MM.1S (cell line): Measurements from ENCODE around the gene PHETA1.

Experiments
- DNase-seq: peaks from one replicate; pipeline ENCODE4 v3.0.0-alpha.2; 2015
- H2AFZ ChIP-seq: fragments of 300-600 bp; sonication (generic); 2 replicates; pipeline ENCODE4 v1.6.0; 2016; ENCODE audit warnings: antibody characterized with exemption, low read length
- H3F3A ChIP-seq: fragments of 300-600 bp; sonication (generic); 2 replicates; pipeline ENCODE4 v1.6.1; 2016; ENCODE audit warnings: mild to moderate bottlenecking, antibody characterized with exemption, low read length, moderate library complexity, mixed read lengths; ENCODE audit not compliant: insufficient read depth
- H3K27ac ChIP-seq: fragments of 300-600 bp; sonication (generic); 2 replicates; pipeline ENCODE4 v1.5.1; 2016; ENCODE audit warnings: mild to moderate bottlenecking, low read length
- H3K27me3 ChIP-seq: fragments of 300-600 bp; sonication (generic); replicated peaks from 2 replicates; pipeline ENCODE4 v1.6.0; 2016; ENCODE audit warnings: low read length; ENCODE audit not compliant: insufficient read depth
- H3K36me3 ChIP-seq: fragments of 300-600 bp; sonication (generic); replicated peaks from 2 replicates; pipeline ENCODE4 v1.6.1; 2016; ENCODE audit warnings: mild to moderate bottlenecking, low read length, mixed read lengths; ENCODE audit not compliant: insufficient read depth
- H3K4me1 ChIP-seq: fragments of 300-600 bp; sonication (generic); 2 replicates; pipeline ENCODE4 v1.6.1; 2016; ENCODE audit warnings: low read length, mixed read lengths
- H3K4me2 ChIP-seq: fragments of 300-600 bp; sonication (generic); 2 replicates; pipeline ENCODE4 v1.6.0; 2016; ENCODE audit warnings: low read depth, low read length
- H3K4me3 ChIP-seq: fragments of 300-600 bp; sonication (generic); 2 replicates; pipeline ENCODE4 v1.5.1; 2016; ENCODE audit warnings: low read length, mixed read lengths
- H3K79me2 ChIP-seq: fragments of 300-600 bp; sonication (generic); 2 replicates; pipeline ENCODE4 v1.6.1; 2016; ENCODE audit warnings: mixed run types, low read length, mixed read lengths
- H3K9ac ChIP-seq: fragments of 300-600 bp; sonication (generic); 2 replicates; pipeline ENCODE4 v1.6.1; 2016; ENCODE audit warnings: low read length, mixed read lengths
- H3K9me2 ChIP-seq: fragments of 300-600 bp; sonication (generic); replicated peaks from 2 replicates; pipeline ENCODE4 v1.6.1; 2016; ENCODE audit warnings: mild to moderate bottlenecking, low read length, mixed read lengths; ENCODE audit not compliant: insufficient read depth
- H3K9me3 ChIP-seq: fragments of 300-600 bp; sonication (generic); replicated peaks from 2 replicates; pipeline ENCODE4 v1.6.1; 2016; ENCODE audit warnings: mild to moderate bottlenecking, low read length, mixed read lengths; ENCODE audit not compliant: insufficient read depth
- H4K20me1 ChIP-seq: fragments of 300-600 bp; sonication (generic); 2 replicates; pipeline ENCODE4 v1.6.1; 2016; ENCODE audit warnings: mild to moderate bottlenecking, low read length, moderate library complexity, mixed read lengths; ENCODE audit not compliant: insufficient read depth
- EZH2 ChIP-seq: fragments of 300-600 bp; sonication (generic); optimal IDR thresholded peaks from 2 replicates; pipeline ENCODE3; 2017; ENCODE audit warnings: low read depth, mild to moderate bottlenecking, antibody characterized with exemption, low read length, mixed read lengths
- EZH2phosphoT487 ChIP-seq: fragments of 300-600 bp; sonication (generic); IDR thresholded peaks from 2 replicates; pipeline ENCODE4 v1.6.1; 2018; ENCODE audit warnings: antibody characterized with exemption, low read length
- TF ChIP-seq, protein P1 (sequence below): fragments of 300-600 bp; sonication (generic); IDR thresholded peaks from 2 replicates; pipeline ENCODE4 v1.5.1; 2016; ENCODE audit warnings: antibody characterized with exemption, low read length, mixed read lengths

PHETA1 gene

DNA sequence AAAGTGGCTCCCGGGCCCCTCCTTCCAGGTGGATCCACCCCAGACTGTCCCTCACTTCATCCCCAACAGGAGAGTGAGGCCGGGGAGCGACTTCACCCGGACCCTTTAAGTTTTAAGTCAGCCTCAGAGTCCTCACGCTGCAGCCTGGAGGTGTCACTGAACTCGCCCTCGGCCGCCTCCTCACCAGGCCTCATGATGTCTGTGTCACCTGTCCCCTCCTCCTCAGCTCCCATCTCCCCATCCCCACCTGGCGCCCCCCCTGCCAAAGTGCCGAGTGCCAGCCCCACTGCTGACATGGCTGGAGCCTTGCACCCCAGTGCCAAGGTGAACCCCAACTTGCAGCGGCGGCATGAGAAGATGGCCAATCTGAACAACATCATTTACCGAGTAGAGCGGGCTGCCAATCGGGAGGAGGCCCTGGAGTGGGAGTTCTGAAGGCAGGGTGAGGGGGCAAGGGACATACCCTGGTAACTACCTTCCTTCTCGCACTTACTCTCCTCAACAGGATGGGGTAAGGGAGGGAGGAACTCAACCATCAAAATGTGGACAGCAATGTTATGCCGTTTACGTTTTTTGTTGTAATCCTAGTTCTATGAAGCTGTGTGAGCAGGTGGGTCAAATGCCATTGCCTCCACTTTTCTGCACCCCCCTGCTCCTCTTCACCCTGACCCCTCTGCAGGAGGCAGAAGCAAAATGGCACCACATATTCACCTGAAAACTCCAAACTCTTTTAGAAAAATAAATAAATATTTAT lies 20.8 kb downstream of the PHETA1 start:
- DNase-seq: no peak
- H3K4me3 ChIP-seq: no peak overlapping the region
- H2AFZ ChIP-seq: no peak overlapping the region
- no peaks in the 10 kb centered on the region for H3K4me1 ChIP-seq
- no peaks in the 10 kb centered on the region for H4K20me1 ChIP-seq
- no peak overlapping the region for H3K4me2 ChIP-seq
- H3K9me3 ChIP-seq: no peaks in the 10 kb centered on the region
- no peak overlapping the region for H3K9ac ChIP-seq
- H3K36me3 ChIP-seq: no peaks in the 10 kb centered on the region
- no peak overlapping the region for H3K27ac ChIP-seq
- TF ChIP-seq EZH2 (no peak), EZH2phosphoT487 (no peak)
- TF ChIP-seq, protein P1, sequence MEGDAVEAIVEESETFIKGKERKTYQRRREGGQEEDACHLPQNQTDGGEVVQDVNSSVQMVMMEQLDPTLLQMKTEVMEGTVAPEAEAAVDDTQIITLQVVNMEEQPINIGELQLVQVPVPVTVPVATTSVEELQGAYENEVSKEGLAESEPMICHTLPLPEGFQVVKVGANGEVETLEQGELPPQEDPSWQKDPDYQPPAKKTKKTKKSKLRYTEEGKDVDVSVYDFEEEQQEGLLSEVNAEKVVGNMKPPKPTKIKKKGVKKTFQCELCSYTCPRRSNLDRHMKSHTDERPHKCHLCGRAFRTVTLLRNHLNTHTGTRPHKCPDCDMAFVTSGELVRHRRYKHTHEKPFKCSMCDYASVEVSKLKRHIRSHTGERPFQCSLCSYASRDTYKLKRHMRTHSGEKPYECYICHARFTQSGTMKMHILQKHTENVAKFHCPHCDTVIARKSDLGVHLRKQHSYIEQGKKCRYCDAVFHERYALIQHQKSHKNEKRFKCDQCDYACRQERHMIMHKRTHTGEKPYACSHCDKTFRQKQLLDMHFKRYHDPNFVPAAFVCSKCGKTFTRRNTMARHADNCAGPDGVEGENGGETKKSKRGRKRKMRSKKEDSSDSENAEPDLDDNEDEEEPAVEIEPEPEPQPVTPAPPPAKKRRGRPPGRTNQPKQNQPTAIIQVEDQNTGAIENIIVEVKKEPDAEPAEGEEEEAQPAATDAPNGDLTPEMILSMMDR: no peak
- no peaks in the 10 kb centered on the region for H3K79me2 ChIP-seq
- no peaks in the 10 kb centered on the region for H3F3A ChIP-seq
- no peaks in the 10 kb centered on the region for H3K27me3 ChIP-seq
- no peaks in the 10 kb centered on the region for H3K9me2 ChIP-seq

DNA sequence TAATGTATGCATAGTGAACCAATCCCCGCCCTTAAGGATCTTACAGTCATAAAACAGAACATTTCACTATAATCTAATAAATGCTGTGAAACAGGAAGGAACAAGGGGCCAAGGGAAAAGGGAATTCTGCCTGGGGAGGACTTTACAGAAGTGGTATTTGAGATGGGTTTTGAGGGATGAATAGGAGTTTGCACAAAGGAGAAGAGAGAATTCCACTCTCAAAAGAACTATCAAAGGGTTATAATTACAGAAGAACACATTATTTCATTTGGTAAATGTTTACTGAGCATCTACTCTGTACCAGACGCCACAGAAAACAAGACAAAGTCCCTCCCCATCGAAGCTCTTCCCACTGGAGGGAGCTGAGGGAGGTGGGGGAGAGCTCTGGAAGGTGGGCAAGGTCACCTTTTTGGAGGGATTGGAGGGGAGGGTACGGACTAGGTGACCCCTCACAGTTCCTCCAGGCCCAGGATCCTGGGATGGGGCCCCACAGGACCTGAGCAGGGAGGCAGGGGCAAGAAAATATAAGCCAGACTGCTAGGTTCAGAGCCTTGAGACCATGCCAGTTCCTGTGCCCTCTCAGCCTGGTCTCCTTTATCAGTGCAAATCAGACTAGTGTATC lies 24.5 kb downstream of the PHETA1 start:
- no peak overlapping the region for H3K9ac ChIP-seq
- no peaks in the 10 kb centered on the region for H3K36me3 ChIP-seq
- H3K4me1 ChIP-seq: no peaks in the 10 kb centered on the region
- H3K9me3 ChIP-seq: no peaks in the 10 kb centered on the region
- no peak overlapping the region for H3K4me3 ChIP-seq
- H4K20me1 ChIP-seq: no peaks in the 10 kb centered on the region
- H3F3A ChIP-seq: no peaks in the 10 kb centered on the region
- TF ChIP-seq, protein P1: no peak
- no peak for TF ChIP-seq EZH2phosphoT487
- no peak for TF ChIP-seq EZH2
- DNase-seq: no peak
- H3K27ac ChIP-seq: no peak overlapping the region
- H2AFZ ChIP-seq: no peak overlapping the region
- no peaks in the 10 kb centered on the region for H3K9me2 ChIP-seq
- no peak overlapping the region for H3K4me2 ChIP-seq
- H3K79me2 ChIP-seq: no peaks in the 10 kb centered on the region
- H3K27me3 ChIP-seq: no peaks in the 10 kb centered on the region

DNA sequence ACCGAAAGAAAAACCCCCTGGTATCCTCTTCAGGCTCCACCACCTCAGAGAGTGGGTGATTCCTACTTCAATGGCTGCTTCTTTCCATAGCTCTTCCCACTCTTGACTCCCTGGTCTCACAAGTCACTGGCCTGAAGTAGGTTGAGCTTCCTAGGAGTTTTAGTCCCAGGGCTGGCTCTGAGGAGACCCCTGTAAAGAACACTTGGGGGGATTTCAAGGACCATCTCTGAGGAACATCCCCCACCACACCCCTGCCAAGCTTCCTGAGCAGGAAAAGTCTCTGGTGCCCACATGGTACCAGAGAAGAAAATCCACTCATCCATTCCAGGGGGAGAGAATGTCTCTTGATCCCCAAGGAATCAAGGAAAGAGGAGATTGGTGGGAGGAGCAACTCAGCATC lies 25.7 kb downstream of the PHETA1 start:
- no peaks in the 10 kb centered on the region for H3K4me1 ChIP-seq
- TF ChIP-seq EZH2phosphoT487 (no peak), EZH2 (no peak)
- TF ChIP-seq, protein P1: no peak
- H2AFZ ChIP-seq: no peak overlapping the region
- no peaks in the 10 kb centered on the region for H3K9me2 ChIP-seq
- H3F3A ChIP-seq: no peaks in the 10 kb centered on the region
- H3K9ac ChIP-seq: no peak overlapping the region
- no peaks in the 10 kb centered on the region for H4K20me1 ChIP-seq
- no peak for DNase-seq
- no peaks in the 10 kb centered on the region for H3K36me3 ChIP-seq
- no peaks in the 10 kb centered on the region for H3K9me3 ChIP-seq
- no peaks in the 10 kb centered on the region for H3K27me3 ChIP-seq
- H3K79me2 ChIP-seq: no peaks in the 10 kb centered on the region
- no peak overlapping the region for H3K4me3 ChIP-seq
- no peak overlapping the region for H3K27ac ChIP-seq
- no peak overlapping the region for H3K4me2 ChIP-seq
